ENCODE results near the gene SGMS1. TPM values are rescaled to one million over a fixed set of nuclear protein-coding genes. Genes with fewer than 3 reads are reported as not detected.
"Not testable (repeated sequence)": the region's sequence is repeated elsewhere in the genome, so short reads cannot be mapped to it uniquely, and the experiment has no call there.

The SGMS1 gene
- total RNA-seq (10 to 100 TPM; 45.3 to 51.3 TPM), total RNA-seq (64.3 to 101 reads per million in 2 donors)

GRCh38 chr10:50623663-50624412 is at the start of gene SGMS1:
Gene SGMS1 (minus strand): TSS chr10:50623956. CDS start chr10:50344114, 279,842 bp downstream.
- ATAC-seq (peak; percentile 59), DNase-seq (peak; percentile 69 to 75 (median 69))
- Mint-ChIP-seq H3K4me3 (peak within 1 kb of the TSS; percentile 99), H3K27ac (peak within 1 kb of the TSS; percentile 98), H3K27me3 (no peaks in the 10 kb centered on the region), H3K36me3 (ENCODE audit: low read depth) (no peaks in the 10 kb centered on the region), H3K4me1 (peaks cover 29% of the 10 kb centered on the region)
- H3K9me3 ChIP-seq (ENCODE audit: control insufficient read depth, low read length, poor library complexity, severe bottlenecking) = no peaks in the 10 kb centered on the region

GRCh38 chr10:50672152-50672551 is 48.4 kb upstream of the SGMS1 start:
- not testable (repeated sequence) for H3K27me3 Mint-ChIP-seq; H3K36me3 Mint-ChIP-seq (ENCODE audit: low read depth); DNase-seq; H3K4me3 Mint-ChIP-seq; H3K9me3 ChIP-seq (ENCODE audit: control insufficient read depth, low read length, poor library complexity, severe bottlenecking); H3K4me1 Mint-ChIP-seq
- peak; percentile 87 for ATAC-seq
- H3K27ac Mint-ChIP-seq = peak overlapping the region; percentile 34

- not testable (repeated sequence) for H3K4me1 Mint-ChIP-seq; H3K4me3 Mint-ChIP-seq; H3K9me3 ChIP-seq (ENCODE audit: control insufficient read depth, low read length, poor library complexity, severe bottlenecking); ATAC-seq; H3K27me3 Mint-ChIP-seq; DNase-seq; H3K36me3 Mint-ChIP-seq (ENCODE audit: low read depth)
- peak overlapping the region; percentile 34 for H3K27ac Mint-ChIP-seq
Observed at GRCh38 chr10:50671645-50672044, 47.9 kb upstream of the SGMS1 start.

- not testable (repeated sequence) for H3K9me3 ChIP-seq (ENCODE audit: control insufficient read depth, low read length, poor library complexity, severe bottlenecking); H3K4me3 Mint-ChIP-seq; H3K4me1 Mint-ChIP-seq; ATAC-seq; H3K27me3 Mint-ChIP-seq; H3K36me3 Mint-ChIP-seq (ENCODE audit: low read depth); H3K27ac Mint-ChIP-seq; DNase-seq
Observed at GRCh38 chr10:50669957-50670356, 46.2 kb upstream of the SGMS1 start.

- H3K4me1 Mint-ChIP-seq; H3K27ac Mint-ChIP-seq; H3K27me3 Mint-ChIP-seq; H3K9me3 ChIP-seq (ENCODE audit: control insufficient read depth, low read length, poor library complexity, severe bottlenecking); H3K4me3 Mint-ChIP-seq; ATAC-seq; DNase-seq; H3K36me3 Mint-ChIP-seq (ENCODE audit: low read depth): not testable (repeated sequence)
Observed at GRCh38 chr10:50667353-50667752, 43.6 kb upstream of the SGMS1 start.

- not testable (repeated sequence) for H3K4me3 Mint-ChIP-seq; H3K36me3 Mint-ChIP-seq (ENCODE audit: low read depth); ATAC-seq; H3K9me3 ChIP-seq (ENCODE audit: control insufficient read depth, low read length, poor library complexity, severe bottlenecking); DNase-seq; H3K27ac Mint-ChIP-seq; H3K4me1 Mint-ChIP-seq; H3K27me3 Mint-ChIP-seq
Observed at GRCh38 chr10:50662420-50662819, 38.7 kb upstream of the SGMS1 start.

- not testable (repeated sequence) for H3K9me3 ChIP-seq (ENCODE audit: control insufficient read depth, low read length, poor library complexity, severe bottlenecking); H3K27ac Mint-ChIP-seq; H3K27me3 Mint-ChIP-seq; ATAC-seq; H3K4me1 Mint-ChIP-seq; DNase-seq; H3K36me3 Mint-ChIP-seq (ENCODE audit: low read depth)
- H3K4me3 Mint-ChIP-seq = peak overlapping the region; percentile 33
Observed at GRCh38 chr10:50661563-50661962, 37.8 kb upstream of the SGMS1 start.

- peak overlapping the region; percentile 85 for H3K4me3 Mint-ChIP-seq
- H3K27ac Mint-ChIP-seq = peak overlapping the region; percentile 67
- ATAC-seq (peak; percentile 91), DNase-seq (peak in 2 of 3 donors; percentile 11 to 36)
- H3K4me1 Mint-ChIP-seq; H3K27me3 Mint-ChIP-seq; H3K36me3 Mint-ChIP-seq (ENCODE audit: low read depth); H3K9me3 ChIP-seq (ENCODE audit: control insufficient read depth, low read length, poor library complexity, severe bottlenecking): not testable (repeated sequence)
Observed at GRCh38 chr10:50659865-50660730, 36.3 kb upstream of the SGMS1 start.

- ATAC-seq; H3K36me3 Mint-ChIP-seq (ENCODE audit: low read depth); H3K27me3 Mint-ChIP-seq; DNase-seq; H3K4me1 Mint-ChIP-seq; H3K9me3 ChIP-seq (ENCODE audit: control insufficient read depth, low read length, poor library complexity, severe bottlenecking): not testable (repeated sequence)
- Mint-ChIP-seq H3K27ac (peak overlapping the region; percentile 67), H3K4me3 (peak overlapping the region; percentile 85)
Observed at GRCh38 chr10:50659016-50659864, 35.5 kb upstream of the SGMS1 start.

GRCh38 chr10:50658165-50658564 is 34.4 kb upstream of the SGMS1 start:
- peaks cover 17% of the 10 kb centered on the region for H3K4me1 Mint-ChIP-seq
- H3K27me3 Mint-ChIP-seq = no peaks in the 10 kb centered on the region
- H3K9me3 ChIP-seq (ENCODE audit: control insufficient read depth, low read length, poor library complexity, severe bottlenecking) = no peaks in the 10 kb centered on the region
- H3K27ac Mint-ChIP-seq = no peak overlapping the region
- no peak overlapping the region for H3K4me3 Mint-ChIP-seq
- DNase-seq = no peak
- ATAC-seq = no peak
- H3K36me3 Mint-ChIP-seq (ENCODE audit: low read depth) = no peaks in the 10 kb centered on the region

GRCh38 chr10:50653758-50654157 is 30.0 kb upstream of the SGMS1 start:
- Mint-ChIP-seq H3K27me3 (no peaks in the 10 kb centered on the region), H3K4me1 (peaks cover 20% of the 10 kb centered on the region), H3K36me3 (ENCODE audit: low read depth) (no peaks in the 10 kb centered on the region), H3K27ac (peak overlapping the region; percentile 70), H3K4me3 (peak overlapping the region; percentile 31)
- ATAC-seq (no peak), DNase-seq (no peak)
- no peaks in the 10 kb centered on the region for H3K9me3 ChIP-seq (ENCODE audit: control insufficient read depth, low read length, poor library complexity, severe bottlenecking)

GRCh38 chr10:50653142-50653541 is 29.4 kb upstream of the SGMS1 start:
- H3K36me3 Mint-ChIP-seq (ENCODE audit: low read depth) = no peaks in the 10 kb centered on the region
- H3K9me3 ChIP-seq (ENCODE audit: control insufficient read depth, low read length, poor library complexity, severe bottlenecking) = no peaks in the 10 kb centered on the region
- H3K27me3 Mint-ChIP-seq = no peaks in the 10 kb centered on the region
- no peak overlapping the region for H3K4me3 Mint-ChIP-seq
- peak overlapping the region; percentile 70 for H3K27ac Mint-ChIP-seq
- ATAC-seq (peak; percentile 68), DNase-seq (no peak)
- H3K4me1 Mint-ChIP-seq = peaks cover 21% of the 10 kb centered on the region

- H3K9me3 ChIP-seq (ENCODE audit: control insufficient read depth, low read length, poor library complexity, severe bottlenecking) = no peaks in the 10 kb centered on the region
- Mint-ChIP-seq H3K36me3 (ENCODE audit: low read depth) (no peaks in the 10 kb centered on the region), H3K27ac (no peak overlapping the region), H3K27me3 (no peaks in the 10 kb centered on the region), H3K4me3 (no peak overlapping the region), H3K4me1 (peaks cover 23% of the 10 kb centered on the region)
- DNase-seq (no peak), ATAC-seq (no peak)
Observed at GRCh38 chr10:50651808-50652207, 28.1 kb upstream of the SGMS1 start.

Data from T-helper 17 cell (primary cell).